T follicular helper cell (primary cell): Measurements from ENCODE around the gene MBOAT1.
"Not testable (repeated sequence)": the region's sequence is repeated elsewhere in the genome, so short reads cannot be mapped to it uniquely, and the experiment has no call there.

Experiments
- DNase-seq: peaks from one replicate; pipeline ENCODE4 v3.0.0-alpha.2; 2020; ENCODE audit warnings: low read depth

MBOAT1 gene

DNA sequence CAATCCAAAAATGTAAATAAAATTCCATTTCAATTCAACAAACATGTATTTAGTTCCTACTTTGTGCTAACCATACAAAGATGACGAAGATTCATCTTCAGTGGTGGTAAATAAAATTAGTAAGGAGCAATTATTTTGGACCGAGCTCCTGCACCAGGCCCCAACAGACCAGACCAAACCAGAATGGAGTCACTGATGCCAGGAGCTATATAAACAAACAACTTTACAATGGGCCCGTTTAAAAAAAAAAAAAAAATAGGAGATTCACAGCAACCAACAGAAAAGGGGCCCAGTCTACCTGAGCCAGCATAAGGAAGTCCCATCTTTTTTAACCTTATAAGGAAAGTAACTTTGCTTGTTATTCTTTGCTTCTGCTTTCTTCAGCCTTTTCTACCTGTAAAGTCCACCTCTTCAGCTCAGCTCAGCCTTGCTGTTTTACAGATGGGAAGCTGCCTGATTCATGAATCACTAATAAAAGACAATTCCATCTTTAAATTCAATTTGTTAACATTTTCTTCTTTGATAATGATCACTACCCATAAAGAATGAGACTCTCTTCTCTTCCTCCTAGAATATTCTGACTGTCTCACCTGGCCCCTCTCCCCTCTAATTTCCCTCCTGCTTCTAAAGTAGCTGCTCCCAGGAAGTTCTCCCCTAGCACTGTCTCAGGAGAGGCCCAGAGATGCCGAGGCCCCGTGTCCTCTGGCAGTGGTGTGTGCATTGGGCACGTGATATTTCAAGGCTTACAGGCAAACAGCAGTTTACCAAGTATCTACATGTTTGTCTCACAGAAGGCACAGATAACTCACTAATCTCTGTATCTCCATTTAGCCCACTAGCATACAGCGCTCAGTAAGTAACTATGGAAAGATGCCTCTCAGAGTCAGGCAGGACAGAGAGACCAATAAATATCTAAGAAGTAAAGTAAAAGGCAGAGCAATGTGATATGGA is 8.4 kb downstream of the MBOAT1 start:
- DNase-seq, result no peak

DNA sequence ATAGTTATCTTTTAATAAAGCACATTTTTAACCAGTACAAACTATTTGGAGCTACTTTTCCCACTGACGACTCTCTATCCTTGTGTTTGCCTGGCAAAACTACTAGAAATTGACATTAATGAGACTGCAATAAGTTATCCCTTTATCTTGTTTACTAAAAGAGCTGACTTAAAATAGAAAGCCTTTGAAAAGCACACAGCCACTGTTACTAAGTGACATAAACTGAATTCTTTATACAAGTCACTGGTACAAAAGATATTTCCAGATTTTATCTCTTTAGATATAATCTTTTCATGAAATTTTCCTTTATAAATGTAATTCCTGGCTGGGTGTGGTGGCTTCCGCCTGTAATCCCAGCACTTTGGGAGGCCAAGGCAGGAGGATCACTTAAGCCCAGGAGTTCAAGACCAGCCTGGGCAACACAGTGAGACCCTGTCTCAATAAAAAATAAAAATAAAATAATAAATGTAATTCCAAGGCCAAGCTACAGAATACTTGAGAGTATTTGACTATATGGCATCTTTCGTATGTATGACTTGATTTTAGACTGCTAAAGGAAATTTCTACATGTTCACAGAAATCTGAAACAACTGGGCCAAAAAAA is 9.5 kb downstream of the MBOAT1 start:
- DNase-seq, result no peak

DNA sequence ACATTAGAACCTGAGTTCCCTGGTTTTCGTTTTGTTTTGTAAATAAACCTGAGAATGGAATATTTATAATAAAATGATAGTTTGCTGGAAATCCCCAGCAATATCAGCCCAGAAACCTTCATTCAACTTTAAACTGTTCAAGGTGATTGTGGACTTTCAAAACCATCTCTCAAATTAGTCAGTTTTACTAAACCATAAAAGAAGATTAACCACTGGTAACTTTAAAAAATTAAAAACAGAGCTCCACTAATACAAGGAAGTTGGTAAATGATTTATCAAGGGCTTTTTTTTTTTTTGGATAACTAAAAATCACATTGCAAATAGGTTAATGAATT is 10.0 kb downstream of the MBOAT1 start:
- DNase-seq, result no peak

DNA sequence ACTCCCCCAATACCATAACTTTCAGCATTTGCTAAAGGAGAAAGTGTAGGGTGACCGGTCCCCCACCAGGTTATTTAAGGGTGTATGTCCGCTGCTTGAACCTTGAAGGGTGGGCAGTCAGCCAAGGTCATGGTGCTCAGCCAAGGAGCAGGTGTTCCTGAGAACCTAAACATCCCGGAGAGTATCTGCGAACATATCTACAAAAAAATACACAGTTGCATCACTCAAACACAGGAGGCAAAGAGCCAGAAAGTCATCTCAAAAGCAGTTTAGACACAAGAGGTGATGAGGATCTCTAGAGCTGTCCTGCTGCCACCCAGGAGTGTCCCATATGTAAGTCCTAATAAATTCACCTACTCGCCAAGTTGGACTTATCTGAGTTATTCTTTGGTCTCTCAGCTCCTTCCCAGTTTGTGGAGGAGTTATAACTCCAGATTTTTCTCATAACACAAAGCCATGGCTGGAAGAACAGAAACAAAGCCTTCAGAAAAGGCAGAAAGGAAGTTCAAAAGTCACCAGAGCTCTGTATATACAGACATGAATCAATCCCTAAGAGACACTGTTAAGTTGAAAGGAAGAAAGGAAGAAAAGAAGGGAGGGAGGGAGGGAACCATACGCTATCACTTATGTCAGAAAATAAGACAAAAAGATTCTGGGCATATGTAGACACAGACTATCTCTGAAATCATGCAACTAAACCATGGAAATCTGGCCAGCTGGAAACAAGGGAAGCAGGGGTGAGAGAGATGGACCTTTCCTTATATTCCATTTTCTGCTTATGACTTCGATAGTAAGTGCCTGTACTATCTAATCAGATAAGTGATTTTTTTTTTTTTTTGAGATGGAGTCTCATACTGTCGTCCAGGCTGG is 11.3 kb downstream of the MBOAT1 start:
- DNase-seq, result no peak

DNA sequence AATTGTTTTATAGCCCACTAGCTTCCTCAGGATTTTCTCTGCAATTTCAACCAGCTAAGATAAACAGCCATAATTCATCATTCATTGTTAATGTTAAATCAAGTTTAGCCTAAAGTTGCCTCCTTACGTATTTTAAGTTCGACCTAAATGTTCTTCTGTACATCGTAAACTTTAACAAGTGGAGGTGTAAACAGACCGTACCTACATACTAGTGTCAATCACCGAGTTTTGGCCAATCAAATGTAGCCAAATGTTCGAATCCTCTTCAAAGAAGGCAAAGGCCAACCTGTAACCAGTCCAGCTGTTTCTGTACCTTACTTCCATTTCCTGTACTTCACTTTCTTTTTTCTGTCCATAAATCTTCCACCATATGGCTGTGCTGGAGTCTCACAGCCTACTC is 13.5 kb downstream of the MBOAT1 start:
- no peak for DNase-seq

DNA sequence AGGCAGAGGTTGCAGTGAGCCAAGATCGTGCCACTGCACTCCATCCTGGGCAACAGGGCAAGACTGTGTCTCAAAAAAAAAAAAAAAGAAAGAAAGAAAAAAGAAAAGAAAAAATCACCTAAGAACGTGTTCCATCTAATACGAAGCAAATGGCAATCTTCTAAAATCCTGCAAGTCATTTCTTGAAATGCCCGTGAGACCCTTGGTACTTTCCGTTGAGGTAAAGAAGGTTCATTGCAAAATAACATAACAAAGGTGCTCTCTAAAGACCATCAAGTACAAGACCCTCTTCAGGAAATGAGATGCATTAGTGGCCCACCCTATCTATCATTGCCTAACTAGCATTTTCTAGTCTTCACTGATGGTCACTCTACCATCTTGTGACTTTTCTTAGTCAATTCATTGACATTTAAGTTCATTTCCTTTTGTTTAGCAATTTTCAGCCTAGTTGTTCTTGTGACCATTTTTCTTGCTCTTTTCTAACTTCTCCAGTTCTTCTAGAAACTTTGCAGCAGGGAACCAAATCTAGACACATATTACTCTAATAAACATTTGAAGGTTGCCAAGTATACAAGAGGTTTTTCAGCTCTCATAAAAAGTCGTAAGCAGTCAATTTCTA is 14.0 kb downstream of the MBOAT1 start:
- DNase-seq, result no peak

DNA sequence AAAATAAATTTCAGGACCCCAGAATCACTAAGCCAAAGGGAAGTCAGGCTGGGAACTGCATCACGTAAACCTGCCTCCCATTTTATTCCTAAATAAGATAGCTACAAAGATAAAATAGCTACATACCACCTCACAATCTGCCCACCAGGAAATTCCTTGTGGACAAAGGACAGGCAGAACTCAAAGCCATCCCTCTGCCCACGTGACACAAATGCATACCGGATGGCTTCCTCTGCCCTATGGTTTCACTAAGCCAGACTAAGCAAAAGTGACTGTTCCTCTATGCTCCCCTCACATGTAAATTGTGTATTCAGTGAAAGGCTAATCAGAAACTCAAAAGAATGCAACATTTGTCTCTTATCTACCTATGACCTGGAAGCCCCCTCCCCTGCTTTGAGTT is 15.0 kb downstream of the MBOAT1 start:
- no peak for DNase-seq

DNA sequence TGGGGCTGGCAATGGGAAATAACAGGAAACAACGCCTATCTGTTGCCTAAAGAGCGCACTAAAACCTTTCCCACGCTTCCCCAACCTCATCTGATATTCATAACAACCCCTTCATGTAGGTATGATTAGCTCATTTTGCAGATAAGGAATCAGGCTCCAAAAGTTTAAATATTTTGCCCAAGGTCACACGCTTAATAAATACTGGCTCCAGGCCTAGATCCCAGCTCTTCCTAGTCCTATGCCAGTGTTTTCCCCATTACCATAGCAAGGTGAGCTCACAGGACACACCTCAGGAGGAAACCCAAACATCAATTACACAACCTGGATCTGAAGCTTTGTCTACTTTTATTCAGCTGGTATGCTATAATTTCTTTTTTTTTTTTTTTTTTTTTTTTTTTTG is 19.6 kb downstream of the MBOAT1 start:
- DNase-seq, result no peak

DNA sequence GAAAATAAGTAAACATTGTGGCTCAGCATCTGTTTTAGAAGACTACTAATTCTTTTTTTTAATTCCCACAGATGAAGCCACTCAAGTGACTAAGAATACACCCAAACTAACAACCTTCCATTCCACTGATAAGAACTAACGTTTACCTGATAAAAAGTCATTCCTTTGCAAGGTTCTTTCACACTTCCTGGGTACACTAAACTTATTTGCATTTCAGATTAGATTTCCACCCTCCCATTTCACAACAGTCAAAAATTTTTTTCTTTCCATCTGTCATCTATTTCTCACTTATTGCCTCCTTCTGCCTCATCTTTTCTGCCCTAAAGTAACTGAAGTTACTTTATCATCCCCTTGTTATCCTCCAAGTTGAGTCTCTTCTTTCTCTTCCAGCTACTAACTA is 20.3 kb downstream of the MBOAT1 start:
- DNase-seq, result no peak

DNA sequence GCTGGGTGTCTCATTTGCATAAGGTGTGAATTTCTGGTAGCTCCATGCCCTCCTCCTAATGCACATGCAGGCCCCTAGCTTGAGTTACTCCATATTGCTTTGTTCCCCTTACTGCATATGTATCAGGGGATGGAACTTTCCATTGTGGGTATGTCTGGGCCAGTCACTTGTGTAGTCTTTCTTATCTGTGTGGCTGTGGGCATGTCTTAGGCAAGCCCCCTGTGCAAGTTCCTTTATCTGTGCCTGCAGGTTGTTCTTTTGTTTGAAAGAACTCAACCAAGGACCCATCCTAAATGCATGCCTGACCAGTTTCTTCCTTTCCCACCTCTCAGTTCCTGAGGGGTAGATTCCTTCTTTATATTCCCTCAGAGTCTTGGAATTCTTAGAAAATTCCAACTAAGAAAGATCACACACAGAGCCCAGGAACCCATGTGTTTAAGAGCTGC is 23.6 kb downstream of the MBOAT1 start:
- DNase-seq, result no peak

DNA sequence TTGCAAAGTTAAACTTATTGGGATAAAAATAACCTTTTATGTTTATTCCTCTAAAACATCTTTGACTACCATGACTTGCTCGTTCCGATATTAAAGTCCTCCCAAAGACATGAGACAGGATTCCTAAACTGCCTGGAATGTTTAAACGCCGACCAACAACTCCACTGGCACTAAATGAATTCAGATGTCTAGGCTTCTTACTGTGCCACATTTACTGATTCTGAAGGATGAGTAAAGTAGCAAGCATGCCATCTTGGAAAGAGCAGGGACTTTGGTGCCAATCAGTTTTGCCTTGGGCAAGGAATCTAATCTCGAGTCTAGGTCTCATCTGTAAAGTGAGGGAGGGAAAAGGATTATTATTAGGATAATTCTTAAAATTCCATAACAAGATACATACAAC is 25.3 kb downstream of the MBOAT1 start:
- DNase-seq, result no peak

DNA sequence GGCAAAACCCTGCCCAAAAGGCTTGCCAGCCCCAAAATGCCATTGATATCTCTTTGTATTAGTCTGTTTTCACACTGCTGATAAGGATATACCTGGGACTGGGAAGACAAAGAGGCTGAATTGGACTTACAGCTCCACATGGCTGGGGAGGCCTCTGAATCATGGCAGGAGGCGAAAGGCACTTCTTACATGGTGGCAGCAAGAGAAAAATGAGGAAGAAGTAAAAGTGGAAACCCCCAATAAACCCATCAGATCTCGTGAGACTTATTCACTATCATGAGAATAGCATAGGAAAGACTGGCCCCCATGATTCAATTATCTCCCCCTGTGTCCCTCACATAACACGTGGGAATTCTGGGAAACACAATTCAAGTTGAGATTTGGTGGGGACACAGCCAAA is 28.6 kb downstream of the MBOAT1 start:
- no peak for DNase-seq

DNA sequence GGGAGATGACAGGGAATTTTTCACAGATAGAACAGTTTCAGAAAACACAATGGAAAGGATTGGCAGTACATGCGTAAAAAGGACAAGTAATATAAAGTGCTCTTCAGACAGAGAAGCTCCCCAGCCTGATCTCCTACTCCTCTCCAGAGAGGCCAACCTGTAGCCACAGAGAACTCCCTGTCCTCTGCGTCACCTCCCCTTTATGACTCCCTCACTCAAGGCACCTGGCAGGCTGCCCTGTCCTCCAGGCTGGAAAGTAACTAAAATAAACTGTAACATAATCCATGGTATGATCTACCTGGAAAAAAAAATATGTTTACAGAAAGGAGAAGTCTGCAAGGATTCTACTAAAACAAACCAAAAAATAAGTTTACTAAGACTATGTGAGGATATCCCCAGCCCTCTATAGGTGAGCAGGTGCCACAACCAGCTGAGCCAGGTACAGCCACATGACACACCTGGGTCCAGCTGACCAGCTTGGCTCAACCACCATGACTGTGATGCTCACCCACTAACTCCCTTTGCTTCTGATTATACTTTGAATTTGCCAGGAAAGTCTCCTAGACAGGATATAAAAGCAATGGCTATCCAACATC is 29.2 kb downstream of the MBOAT1 start:
- no peak for DNase-seq

DNA sequence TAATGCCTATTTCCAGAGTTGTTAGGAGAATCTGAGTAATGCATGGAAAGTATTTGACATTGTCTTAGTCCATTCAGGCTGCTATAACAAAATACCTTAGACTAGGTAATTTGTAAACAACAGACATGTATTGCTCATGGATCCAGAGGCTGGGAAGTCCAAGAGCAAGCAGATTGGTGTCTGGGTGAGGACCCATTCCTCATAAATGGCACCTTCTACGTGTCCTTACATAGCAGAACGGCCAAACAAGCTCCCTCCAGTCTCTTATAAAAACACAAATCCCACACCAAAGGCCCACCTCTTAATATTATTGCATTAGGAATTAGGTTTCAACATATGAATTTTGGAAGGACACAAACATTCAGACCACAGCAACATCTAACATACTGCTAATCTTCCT is 30.2 kb downstream of the MBOAT1 start:
- DNase-seq, result no peak

DNA sequence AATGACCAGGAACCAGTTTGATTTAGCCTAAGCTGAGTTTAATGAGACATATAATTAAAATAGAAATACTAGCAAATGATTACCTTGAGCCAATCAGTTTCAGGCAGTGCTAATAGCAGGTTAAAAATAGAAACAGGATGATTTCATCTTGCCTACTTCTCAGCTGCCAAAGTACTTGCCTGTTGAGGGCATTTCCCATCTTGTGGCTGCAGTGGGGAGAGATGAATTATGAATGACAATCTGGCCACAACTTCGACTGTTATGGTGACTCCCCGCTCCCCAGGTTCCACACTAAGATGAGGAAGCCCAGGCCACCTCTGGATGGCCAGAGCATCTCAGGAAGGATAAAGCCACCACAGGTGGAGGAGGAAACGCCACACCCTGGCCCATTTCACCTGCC is 31.3 kb downstream of the MBOAT1 start:
- DNase-seq, result no peak

DNA sequence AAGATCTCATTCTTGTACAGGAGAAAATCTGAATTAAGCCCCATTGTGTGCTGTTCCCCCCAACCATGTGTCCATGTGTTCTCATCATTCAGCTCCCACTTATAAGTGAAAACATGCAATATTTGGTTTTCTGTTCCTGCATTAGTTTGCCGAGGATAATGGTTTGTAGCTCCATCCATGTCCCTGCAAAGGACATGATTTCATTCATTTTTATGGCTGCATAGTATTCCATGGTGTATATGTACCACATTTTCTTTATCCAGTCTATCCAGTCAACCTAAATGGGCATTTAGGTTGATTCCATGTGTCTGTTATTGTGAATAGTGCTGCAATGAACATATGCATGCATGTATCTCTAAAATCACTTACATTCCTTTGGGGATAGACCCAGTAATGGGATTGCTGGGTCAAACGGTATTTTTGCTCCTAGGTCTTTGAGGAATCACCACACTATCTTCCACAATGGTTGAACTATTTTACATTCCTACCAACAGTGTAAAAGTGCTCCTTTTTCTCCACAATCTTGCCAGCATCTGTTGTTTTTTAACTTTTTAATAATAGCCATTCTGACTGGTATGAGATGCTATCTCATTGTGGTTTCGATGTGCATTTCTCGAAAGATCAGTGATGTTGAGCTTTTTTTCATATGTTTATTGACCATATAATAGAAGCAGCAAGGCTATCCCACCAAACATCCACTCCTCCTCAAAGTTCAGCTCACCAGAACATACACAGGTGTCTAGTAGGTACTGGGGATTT is 32.8 kb downstream of the MBOAT1 start:
- not testable (repeated sequence) for DNase-seq

DNA sequence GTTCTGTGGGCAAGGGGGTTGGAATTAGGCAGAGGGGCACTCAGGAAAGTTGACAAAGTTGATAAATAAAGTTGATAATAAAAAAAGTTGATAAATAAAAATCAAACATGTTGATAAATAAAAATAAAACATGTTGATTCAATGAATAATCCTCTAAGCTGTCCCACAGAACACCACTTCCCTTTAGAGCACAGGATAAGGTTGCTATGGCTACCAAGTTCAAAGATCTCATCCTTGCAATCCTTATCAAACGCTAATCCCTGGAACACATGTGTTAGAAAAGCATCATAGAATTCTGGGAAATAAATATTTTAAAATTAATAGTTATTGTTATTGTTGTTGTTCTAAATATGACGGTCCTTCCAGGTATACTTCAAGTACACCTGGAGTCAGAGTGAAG is 33.9 kb downstream of the MBOAT1 start:
- DNase-seq, result no peak

DNA sequence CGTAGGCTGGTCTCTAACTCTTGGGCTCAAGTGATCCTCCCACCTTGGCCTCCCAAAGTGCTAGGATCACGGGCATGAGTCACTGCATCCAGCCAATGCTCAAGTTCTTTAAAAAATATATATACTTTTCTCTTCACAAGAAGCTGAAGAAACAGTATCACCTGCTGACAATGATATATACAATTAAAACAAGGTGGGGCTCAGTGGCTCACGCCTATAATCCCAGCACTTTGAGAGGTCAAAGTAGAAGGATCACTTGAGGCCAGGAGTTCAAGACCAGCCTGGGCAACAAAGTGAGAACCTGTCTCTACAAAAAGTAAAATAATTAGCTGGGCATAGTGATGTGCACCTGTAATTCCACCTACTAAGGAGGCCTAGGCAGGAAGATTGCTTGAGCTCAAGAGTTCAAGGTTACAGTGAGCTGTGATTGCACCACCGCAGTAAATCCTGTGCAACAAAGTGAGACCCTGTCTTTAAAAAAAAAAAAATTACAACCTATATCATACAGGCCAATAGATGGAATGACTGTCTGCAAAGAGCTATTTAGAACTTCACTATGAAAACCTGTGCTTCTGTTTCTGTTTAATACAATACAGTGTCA is 36.4 kb downstream of the MBOAT1 start:
- DNase-seq, result no peak

DNA sequence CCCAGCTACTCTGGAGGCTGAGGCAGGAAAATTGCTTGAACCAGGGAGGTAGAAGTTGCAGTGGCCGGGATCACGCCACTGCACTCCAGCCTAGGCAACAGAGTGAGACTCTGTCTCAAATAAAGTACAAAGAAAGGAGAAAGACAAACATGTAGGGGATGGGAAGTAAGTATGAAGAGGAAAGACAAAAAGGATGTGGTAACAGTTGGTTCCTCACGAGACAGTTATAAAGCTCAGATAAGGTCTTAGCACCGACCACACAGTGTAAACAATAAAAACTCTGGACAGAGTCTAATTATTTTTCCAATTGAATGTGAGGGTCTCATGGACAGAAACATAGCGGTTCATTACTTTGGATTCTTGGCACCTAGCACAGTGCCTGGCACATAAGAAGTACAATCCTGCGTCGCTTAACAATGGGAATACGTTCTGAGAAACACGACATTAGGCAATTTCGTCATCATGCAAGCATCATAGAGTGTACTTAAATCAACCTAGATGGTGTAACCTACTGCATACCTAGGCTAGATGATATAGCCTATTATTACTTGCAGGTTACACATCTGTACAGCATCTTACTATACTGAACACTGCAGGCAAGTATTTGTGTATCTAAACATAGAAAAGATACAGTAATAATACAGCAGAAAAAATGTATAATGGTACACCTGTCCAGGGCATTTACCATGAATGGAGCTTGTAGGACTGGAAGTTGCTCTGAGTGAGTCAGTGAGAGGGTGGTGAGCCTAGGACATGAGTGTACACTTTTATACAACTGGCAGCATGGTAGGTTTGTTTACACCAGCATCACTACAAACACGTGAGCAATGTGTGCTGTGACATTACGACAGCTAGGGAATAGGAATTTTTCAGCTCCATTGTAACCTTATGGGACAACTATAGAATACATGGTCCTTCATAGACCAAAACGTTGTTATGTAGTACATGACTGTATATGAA is 38.2 kb downstream of the MBOAT1 start:
- DNase-seq, result no peak
